IPS-18a (cell line): Measurements from ENCODE around the gene TCP11L2.
"Not testable (repeated sequence)": the region's sequence is repeated elsewhere in the genome, so short reads cannot be mapped to it uniquely, and the experiment has no call there.

Experiments used
- H3K27ac ChIP-seq: one replicate; pipeline ENCODE4 v1.5.1; 2013; ENCODE audit warnings: low read length
- H3K27me3 ChIP-seq: one replicate; pipeline ENCODE4 v1.6.1; 2013; ENCODE audit warnings: mild to moderate bottlenecking, low read length; ENCODE audit not compliant: control insufficient read depth, insufficient read depth
- H3K36me3 ChIP-seq: one replicate; pipeline ENCODE4 v1.6.1; 2013; ENCODE audit warnings: low read depth, low read length; ENCODE audit not compliant: control insufficient read depth
- H3K4me1 ChIP-seq: one replicate; pipeline ENCODE4 v1.6.1; 2013; ENCODE audit warnings: low read depth, low read length; ENCODE audit not compliant: control insufficient read depth
- H3K4me3 ChIP-seq: one replicate; pipeline ENCODE4 v1.5.1; 2013; ENCODE audit warnings: low read length
- H3K9ac ChIP-seq: one replicate; pipeline ENCODE4 v1.6.1; 2013; ENCODE audit warnings: mild to moderate bottlenecking, low read length, moderate library complexity
- H3K9me3 ChIP-seq: one replicate; pipeline ENCODE4 v1.6.1; 2013; ENCODE audit warnings: low read depth, low read length; ENCODE audit not compliant: control insufficient read depth

Gene TCP11L2

DNA sequence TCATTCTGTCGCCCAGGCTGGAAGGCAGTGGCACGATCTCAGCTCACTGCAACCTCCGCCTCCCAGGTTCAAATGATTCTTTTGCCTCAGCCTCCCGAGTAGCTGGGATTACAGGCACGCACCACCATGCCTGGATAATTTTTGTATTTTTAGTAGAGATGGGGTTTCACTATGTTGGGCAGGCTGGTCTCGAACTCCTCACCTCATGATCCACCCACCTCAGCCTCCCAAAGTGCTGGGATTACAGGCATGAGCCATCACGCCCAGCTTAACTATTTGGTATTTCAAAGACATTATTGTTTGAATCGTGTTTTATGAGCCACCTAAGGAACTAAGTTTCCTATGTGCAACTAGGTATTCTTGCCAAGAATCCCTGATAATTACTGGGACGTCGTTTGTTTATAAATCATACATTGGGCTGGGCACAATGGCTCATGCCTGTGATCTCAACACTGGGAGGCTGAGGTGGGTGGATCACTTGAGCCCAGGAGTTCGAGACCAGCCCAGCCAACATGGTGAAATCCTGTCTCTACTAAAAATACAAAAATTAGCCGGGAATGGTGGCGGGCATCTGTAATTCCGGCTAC lies 15.9 kb upstream of the TCP11L2 start:
- not testable (repeated sequence) for H3K27me3 ChIP-seq, H3K4me1 ChIP-seq, H3K27ac ChIP-seq

DNA sequence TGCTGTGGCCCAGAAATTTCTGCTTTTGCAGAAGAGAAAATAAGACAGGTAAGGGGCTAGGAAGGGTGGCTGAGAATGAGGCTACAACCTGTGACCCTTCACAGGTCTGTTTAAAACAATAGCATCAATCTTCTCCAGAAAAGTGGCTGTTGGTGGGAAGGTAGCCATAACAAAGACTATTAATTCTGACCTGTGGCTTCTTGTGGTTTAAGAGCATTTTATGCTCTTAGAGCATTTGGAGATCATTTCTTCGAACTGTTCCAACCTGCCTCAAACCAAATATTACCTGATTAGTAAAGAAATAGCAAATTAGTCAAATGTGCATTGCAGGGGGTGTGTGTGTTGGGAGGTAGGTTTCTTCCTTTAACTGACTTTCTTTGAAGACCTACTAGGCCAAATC lies 15.2 kb upstream of the TCP11L2 start:
- Histone ChIP-seq H3K27ac (no peak overlapping the region), H3K4me1 (no peaks in the 10 kb centered on the region), H3K9ac (no peak overlapping the region), H3K4me3 (no peak overlapping the region), H3K36me3 (no peaks in the 10 kb centered on the region), H3K9me3 (no peaks in the 10 kb centered on the region), H3K27me3 (no peaks in the 10 kb centered on the region)

More for the DNA sequence above, 15.9 kb upstream of the TCP11L2 start:
- not testable (repeated sequence) for H3K36me3 ChIP-seq, H3K4me3 ChIP-seq, H3K9me3 ChIP-seq, H3K9ac ChIP-seq

DNA sequence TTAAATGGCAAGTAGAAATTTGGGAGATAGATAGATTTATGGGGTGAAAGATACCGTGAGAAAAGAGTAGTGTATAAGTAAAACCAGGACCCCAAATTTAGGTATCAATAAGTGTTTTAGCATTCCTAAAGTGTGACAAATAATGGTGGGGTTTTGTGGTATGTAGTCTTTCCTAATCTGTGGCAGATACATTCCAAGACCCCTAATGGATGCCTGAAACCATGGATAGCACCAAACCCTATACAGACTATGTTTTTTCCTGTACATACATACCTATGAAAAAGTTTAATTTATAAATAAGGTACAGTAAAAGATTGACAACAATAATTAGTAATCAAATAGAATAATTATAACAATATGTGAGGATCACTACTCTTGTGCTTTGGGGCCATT lies 14.4 kb upstream of the TCP11L2 start:
- Histone ChIP-seq H3K36me3 (no peaks in the 10 kb centered on the region), H3K27ac (no peak overlapping the region), H3K4me1 (no peaks in the 10 kb centered on the region), H3K9me3 (no peaks in the 10 kb centered on the region), H3K4me3 (no peak overlapping the region), H3K9ac (no peak overlapping the region), H3K27me3 (no peaks in the 10 kb centered on the region)

DNA sequence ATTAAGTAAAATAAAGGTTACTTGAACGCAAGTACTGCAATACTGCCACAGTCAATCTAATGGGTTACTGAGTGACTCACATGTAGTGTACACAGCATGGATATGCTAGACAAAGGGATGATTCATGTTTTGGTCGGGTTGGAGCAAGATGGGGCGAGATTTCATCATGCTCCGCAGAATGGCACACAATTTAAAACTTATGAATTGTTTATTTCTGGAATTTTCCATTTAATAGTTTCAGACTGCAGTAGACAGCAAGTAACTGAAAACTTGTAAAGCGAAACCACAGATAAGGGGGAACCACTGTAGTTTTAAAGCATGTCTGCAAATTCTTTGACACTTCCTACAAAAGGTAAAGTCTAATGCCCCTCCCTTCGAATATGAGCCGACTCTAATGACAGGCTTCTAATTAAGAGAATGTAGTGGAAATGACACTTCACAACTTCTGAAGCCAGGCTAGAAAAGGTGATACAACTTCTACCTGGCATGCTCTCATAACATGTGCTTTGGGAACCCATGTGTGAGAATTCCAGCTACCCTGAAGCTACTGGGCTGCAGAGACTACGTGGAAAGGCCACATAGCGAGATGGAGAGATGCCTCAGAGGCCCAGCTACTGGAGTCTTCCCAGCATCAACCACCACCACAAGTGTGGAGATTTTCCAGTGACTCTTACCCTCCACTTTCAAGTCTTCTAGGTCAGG lies 13.9 kb upstream of the TCP11L2 start:
- no peaks in the 10 kb centered on the region for H3K4me1 ChIP-seq
- no peak overlapping the region for H3K27ac ChIP-seq
- H3K36me3 ChIP-seq: no peaks in the 10 kb centered on the region
- H3K9me3 ChIP-seq: no peaks in the 10 kb centered on the region
- no peak overlapping the region for H3K9ac ChIP-seq
- H3K4me3 ChIP-seq: no peak overlapping the region
- no peaks in the 10 kb centered on the region for H3K27me3 ChIP-seq

DNA sequence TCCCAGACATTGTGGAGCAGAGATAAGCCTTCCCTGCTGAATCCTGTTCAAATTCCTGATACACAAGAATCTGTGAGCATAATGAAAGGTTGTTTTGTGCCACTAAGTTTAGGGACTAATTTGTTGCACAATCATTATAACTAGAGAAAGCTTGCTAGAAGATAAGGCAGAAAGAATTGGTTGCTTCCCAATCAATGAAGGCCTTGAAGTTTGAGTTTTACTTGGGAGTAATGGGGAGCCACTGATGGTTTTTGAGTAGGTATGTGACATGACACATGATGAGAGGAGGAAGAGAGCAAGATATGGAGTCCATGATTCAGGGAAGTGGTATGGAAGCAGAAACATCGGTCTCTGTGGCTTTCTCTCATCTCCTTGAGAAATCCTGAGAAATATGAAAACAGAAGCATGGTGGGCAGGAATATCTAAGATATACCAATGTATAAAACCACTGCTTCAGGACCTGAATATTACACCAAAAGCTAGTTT lies 13.3 kb upstream of the TCP11L2 start:
- Histone ChIP-seq H3K4me1 (no peaks in the 10 kb centered on the region), H3K27ac (no peak overlapping the region), H3K36me3 (no peaks in the 10 kb centered on the region), H3K9ac (no peak overlapping the region), H3K4me3 (no peak overlapping the region), H3K9me3 (no peaks in the 10 kb centered on the region), H3K27me3 (no peaks in the 10 kb centered on the region)

- Histone ChIP-seq H3K36me3 (no peaks in the 10 kb centered on the region), H3K27ac (no peak overlapping the region), H3K9ac (no peak overlapping the region), H3K4me1 (no peaks in the 10 kb centered on the region), H3K9me3 (no peaks in the 10 kb centered on the region), H3K4me3 (no peak overlapping the region), H3K27me3 (no peaks in the 10 kb centered on the region)
Observed at GRCh38 chr12:106290666-106291065, 11.9 kb upstream of the TCP11L2 start.

- Histone ChIP-seq H3K4me3 (no peak overlapping the region), H3K9ac (no peak overlapping the region), H3K27ac (no peak overlapping the region), H3K36me3 (no peaks in the 10 kb centered on the region), H3K27me3 (no peaks in the 10 kb centered on the region), H3K9me3 (no peaks in the 10 kb centered on the region), H3K4me1 (no peaks in the 10 kb centered on the region)
Observed at GRCh38 chr12:106291342-106291741, 11.2 kb upstream of the TCP11L2 start.

- Histone ChIP-seq H3K9me3 (no peaks in the 10 kb centered on the region), H3K27ac (no peak overlapping the region), H3K4me1 (peaks cover 3% of the 10 kb centered on the region), H3K4me3 (no peak overlapping the region), H3K9ac (no peak overlapping the region), H3K36me3 (no peaks in the 10 kb centered on the region), H3K27me3 (no peaks in the 10 kb centered on the region)
Observed at GRCh38 chr12:106292339-106292738, 10.2 kb upstream of the TCP11L2 start.

DNA sequence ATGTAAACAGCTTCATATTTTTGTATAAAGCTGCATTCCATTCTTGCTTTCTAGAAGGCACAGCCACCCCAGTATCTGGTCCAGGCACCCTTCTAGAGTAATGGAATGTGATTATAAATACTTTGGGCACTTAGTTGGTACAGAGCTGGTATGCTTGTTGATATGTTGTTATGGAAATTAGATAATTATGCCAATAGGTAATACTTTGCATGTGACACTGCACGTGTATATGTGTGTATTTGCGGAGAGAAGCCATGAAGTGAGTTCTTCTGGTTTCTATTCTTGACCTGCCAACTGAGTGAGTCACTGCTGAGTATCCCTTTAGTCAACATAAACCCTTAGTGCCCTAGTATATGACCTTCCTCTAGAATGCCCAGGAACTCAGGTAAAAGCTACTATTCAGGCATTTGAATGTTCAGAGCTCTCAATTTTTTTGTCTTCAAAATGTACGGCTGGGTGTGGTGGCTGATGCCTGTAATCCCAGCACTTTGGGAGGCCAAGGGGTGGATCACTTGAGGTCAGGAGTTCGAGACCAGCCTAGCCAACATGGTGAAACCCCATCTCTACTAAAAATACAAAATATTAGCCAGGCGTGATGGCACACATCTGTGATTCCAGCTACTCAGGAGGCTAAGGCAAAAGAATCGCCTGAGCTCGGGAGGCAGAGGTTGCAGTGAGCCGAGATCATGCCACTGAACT lies 6.2 kb upstream of the TCP11L2 start:
- H3K27ac ChIP-seq: no peak overlapping the region
- H3K27me3 ChIP-seq: no peaks in the 10 kb centered on the region
- no peaks in the 10 kb centered on the region for H3K9me3 ChIP-seq
- H3K4me3 ChIP-seq: no peak overlapping the region
- H3K36me3 ChIP-seq: no peaks in the 10 kb centered on the region
- peaks cover 13% of the 10 kb centered on the region for H3K4me1 ChIP-seq
- H3K9ac ChIP-seq: no peak overlapping the region

DNA sequence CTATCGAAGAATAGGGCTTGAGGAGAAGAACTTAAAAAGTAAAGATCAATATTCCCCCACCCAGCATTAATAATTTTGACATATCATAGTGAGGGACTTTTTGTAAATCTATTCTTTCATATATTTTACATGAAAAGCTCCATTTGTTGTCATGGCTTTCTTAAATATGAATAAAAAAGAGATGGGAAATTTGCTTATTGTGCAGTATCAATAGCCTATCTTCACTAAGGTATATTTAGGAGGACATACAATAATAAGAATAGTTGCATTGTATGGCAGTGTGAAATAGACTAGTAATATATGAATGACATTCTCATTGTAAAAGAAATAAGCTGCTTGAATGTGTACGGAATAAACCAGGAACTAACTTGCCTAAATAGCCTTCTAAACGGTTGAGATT lies 5.5 kb upstream of the TCP11L2 start:
- no peak overlapping the region for H3K9ac ChIP-seq
- no peaks in the 10 kb centered on the region for H3K27me3 ChIP-seq
- no peaks in the 10 kb centered on the region for H3K9me3 ChIP-seq
- H3K4me1 ChIP-seq: peaks cover 20% of the 10 kb centered on the region
- H3K4me3 ChIP-seq: no peak overlapping the region
- H3K36me3 ChIP-seq: no peaks in the 10 kb centered on the region
- no peak overlapping the region for H3K27ac ChIP-seq

DNA sequence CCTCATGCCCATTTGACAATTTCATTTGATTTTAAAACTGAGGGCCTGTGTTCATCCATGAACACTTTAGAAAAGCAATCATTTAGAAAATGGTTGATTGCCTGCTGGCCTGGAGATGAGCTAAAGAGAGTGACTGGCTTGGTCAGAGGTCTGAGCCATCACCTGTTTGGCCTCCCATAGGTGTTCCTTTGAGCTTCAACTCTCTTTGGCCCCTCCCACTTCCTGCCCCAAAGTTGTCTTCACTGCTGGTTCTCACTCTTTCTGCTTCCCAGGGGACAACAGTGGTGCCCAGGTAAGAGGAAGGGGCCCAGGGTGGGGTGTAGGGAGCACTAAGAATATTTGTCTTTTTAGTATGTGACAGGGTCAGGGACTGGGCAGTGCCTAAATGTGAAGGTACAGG lies 4.9 kb upstream of the TCP11L2 start:
- Histone ChIP-seq H3K4me3 (no peak overlapping the region), H3K27me3 (no peaks in the 10 kb centered on the region), H3K4me1 (peaks cover 20% of the 10 kb centered on the region), H3K9ac (no peak overlapping the region), H3K9me3 (no peaks in the 10 kb centered on the region), H3K36me3 (no peaks in the 10 kb centered on the region), H3K27ac (no peak overlapping the region)
